Activated T-cell treated with anti-CD3 and anti-CD28 coated beads, Interleukin-2, amount 50 U/mL, for 4 hours (primary cell): Measurements from ENCODE around the gene MYO18A. TPM values are rescaled to one million over a fixed set of nuclear protein-coding genes. Genes with fewer than 3 reads are reported as not detected.

ENCODE experiments used
- ATAC-seq, 2 donors: fragments of 200-7000 bp; cut with Tn5 transposase; one replicate each; pipeline ENCODE4 v1.10.0; 2021
- DNase-seq: peaks from one replicate; pipeline ENCODE4 v3.0.0-alpha.2; 2020
- H3K27me3 Mint-ChIP-seq: one replicate; pipeline ENCODE4 v1.8.0; 2021; ENCODE audit warnings: low read depth, mixed read lengths
- H3K36me3 Mint-ChIP-seq: one replicate; pipeline ENCODE4 v1.8.0; 2022; ENCODE audit warnings: mixed read lengths; ENCODE audit not compliant: insufficient read depth
- H3K4me1 Mint-ChIP-seq: one replicate; pipeline ENCODE4 v1.8.0; 2021; ENCODE audit warnings: low read depth, mixed read lengths
- H3K4me3 Mint-ChIP-seq: one replicate; pipeline ENCODE4 v1.8.0; 2021; ENCODE audit warnings: mild to moderate bottlenecking, moderate library complexity, mixed read lengths
- H3K9me3 Mint-ChIP-seq: one replicate; pipeline ENCODE4 v1.8.0; 2021; ENCODE audit warnings: mixed read lengths
- total RNA-seq, 3 donors: library from RNA; stranded (reverse); gene quantifications; one replicate each; pipeline ENCODE4 v1.2.1, GENCODE V29; 2021

Gene MYO18A
- total RNA-seq, 3 donors from 2014 or later = 24.2 to 24.3 (median 24.2) TPM

GRCh38 chr17:29024316-29024952 is 155.8 kb downstream of the MYO18A start:
- ATAC-seq = no peak
- DNase-seq = no peak
- Mint-ChIP-seq H3K27me3 (peaks cover 54% of the 10 kb centered on the region), H3K9me3 (no peaks in the 10 kb centered on the region), H3K4me1 (peaks cover 3% of the 10 kb centered on the region), H3K4me3 (no peak overlapping the region), H3K36me3 (no peaks in the 10 kb centered on the region)

DNA sequence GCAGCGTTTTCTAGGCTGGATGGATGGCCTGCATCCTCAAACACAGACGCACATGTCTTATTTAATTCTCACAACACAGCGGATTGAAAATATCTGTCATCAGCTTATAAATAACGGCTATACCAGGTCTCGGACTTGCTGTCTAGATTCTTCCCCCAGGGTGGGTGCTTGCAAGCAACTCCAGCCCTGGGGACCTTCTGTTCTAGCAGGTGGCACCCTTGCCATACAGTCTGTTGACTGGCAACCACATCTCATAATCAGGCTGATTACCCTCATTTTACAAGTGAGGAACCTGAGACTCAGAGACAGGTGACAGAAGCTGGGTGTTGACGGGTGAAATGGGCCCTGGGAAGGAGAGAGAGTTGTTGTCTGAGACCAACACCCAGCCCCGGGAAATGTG is 158.1 kb downstream of the MYO18A start:
- peaks cover 68% of the 10 kb centered on the region for H3K27me3 Mint-ChIP-seq

GRCh38 chr17:29021226-29021625 is 159.0 kb downstream of the MYO18A start:
- ATAC-seq (no peak), DNase-seq (no peak)
- Mint-ChIP-seq H3K9me3 (no peaks in the 10 kb centered on the region), H3K4me3 (no peak overlapping the region), H3K4me1 (peaks cover 6% of the 10 kb centered on the region), H3K27me3 (peaks cover 70% of the 10 kb centered on the region), H3K36me3 (no peaks in the 10 kb centered on the region)

More for the DNA sequence above, 158.1 kb downstream of the MYO18A start:
- no peaks in the 10 kb centered on the region for H3K36me3 Mint-ChIP-seq
- DNase-seq (no peak), ATAC-seq (no peak)
- H3K4me1 Mint-ChIP-seq = peaks cover 6% of the 10 kb centered on the region
- H3K9me3 Mint-ChIP-seq = no peaks in the 10 kb centered on the region
- H3K4me3 Mint-ChIP-seq = no peak overlapping the region

Other genes with a start within 250 kb of the MYO18A start
- 10 to 100 TPM; 45.2 to 48.6 (median 47.8) TPM for gene PHF12, start 228.9 kb downstream of the MYO18A start, total RNA-seq
- gene SEZ6, start 174.4 kb downstream of the MYO18A start, total RNA-seq = not detected
- 1 to 10 TPM; 1.2 to 1.7 (median 1.5) TPM for gene PIPOX, start 137.3 kb downstream of the MYO18A start, total RNA-seq
- gene CRYBA1, start 66.5 kb upstream of the MYO18A start, total RNA-seq = not detected
- gene NUFIP2, start 113.8 kb upstream of the MYO18A start, total RNA-seq = 10 to 100 TPM; 59.6 to 63.4 (median 60.9) TPM
- 10 to 100 TPM; 35.6 to 42.4 (median 37.4) TPM for gene TAOK1, start 210.0 kb upstream of the MYO18A start, total RNA-seq